ENCODE data around the gene SULT1C2.

DNA sequence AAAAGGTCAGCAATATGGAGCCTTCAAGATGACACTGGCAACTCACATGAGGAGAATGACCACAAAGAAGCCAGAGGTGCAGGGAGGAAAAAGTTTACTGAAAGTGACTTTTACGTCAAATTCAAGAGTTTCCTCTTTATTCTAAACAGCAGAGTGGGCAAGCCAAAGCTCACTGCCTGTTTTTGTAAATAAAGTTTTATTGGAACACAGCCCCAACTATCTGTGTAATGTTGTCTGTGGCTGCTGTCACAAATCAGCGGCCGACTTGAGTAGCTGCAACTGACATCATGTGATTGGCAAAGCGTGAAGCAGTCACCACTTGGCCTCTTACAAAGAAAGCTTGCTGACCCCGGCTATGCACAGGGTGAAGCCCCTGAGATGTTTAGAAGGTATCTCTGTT, 9.2 kb upstream of the SULT1C2 start:
- no peak for TF ChIP-seq NFIC (IDR thresholded peaks at IDR 0.05)
- no peak for TF ChIP-seq EP300 (IDR thresholded peaks at IDR 0.05; ENCODE audit: borderline replicate concordance)
- no peak for TF ChIP-seq FOXM1 (IDR thresholded peaks at IDR 0.05; ENCODE audit: borderline replicate concordance, low read depth)
- TF ChIP-seq YY1 (IDR thresholded peaks at IDR 0.05; ENCODE audit: low read depth): no peak
- TF ChIP-seq MAX (IDR thresholded peaks at IDR 0.05): no peak
- TF ChIP-seq RAD21 (IDR thresholded peaks at IDR 0.05; ENCODE audit: low read depth): no peak
- TF ChIP-seq, protein P1, sequence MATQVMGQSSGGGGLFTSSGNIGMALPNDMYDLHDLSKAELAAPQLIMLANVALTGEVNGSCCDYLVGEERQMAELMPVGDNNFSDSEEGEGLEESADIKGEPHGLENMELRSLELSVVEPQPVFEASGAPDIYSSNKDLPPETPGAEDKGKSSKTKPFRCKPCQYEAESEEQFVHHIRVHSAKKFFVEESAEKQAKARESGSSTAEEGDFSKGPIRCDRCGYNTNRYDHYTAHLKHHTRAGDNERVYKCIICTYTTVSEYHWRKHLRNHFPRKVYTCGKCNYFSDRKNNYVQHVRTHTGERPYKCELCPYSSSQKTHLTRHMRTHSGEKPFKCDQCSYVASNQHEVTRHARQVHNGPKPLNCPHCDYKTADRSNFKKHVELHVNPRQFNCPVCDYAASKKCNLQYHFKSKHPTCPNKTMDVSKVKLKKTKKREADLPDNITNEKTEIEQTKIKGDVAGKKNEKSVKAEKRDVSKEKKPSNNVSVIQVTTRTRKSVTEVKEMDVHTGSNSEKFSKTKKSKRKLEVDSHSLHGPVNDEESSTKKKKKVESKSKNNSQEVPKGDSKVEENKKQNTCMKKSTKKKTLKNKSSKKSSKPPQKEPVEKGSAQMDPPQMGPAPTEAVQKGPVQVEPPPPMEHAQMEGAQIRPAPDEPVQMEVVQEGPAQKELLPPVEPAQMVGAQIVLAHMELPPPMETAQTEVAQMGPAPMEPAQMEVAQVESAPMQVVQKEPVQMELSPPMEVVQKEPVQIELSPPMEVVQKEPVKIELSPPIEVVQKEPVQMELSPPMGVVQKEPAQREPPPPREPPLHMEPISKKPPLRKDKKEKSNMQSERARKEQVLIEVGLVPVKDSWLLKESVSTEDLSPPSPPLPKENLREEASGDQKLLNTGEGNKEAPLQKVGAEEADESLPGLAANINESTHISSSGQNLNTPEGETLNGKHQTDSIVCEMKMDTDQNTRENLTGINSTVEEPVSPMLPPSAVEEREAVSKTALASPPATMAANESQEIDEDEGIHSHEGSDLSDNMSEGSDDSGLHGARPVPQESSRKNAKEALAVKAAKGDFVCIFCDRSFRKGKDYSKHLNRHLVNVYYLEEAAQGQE (IDR thresholded peaks at IDR 0.05; ENCODE audit: low read depth): no peak
